Astrocyte (in vitro differentiated cells and primary cell): ENCODE data around the gene AHDC1. TPM values are rescaled to one million over a fixed set of nuclear protein-coding genes. Genes with fewer than 3 reads are reported as not detected.

Experiments used
- DNase-seq: peaks from one replicate; pipeline ENCODE4 v3.0.0-alpha.2; 2010; ENCODE audit warnings: low read depth
- FAIRE-seq: peaks from 2 replicates; lab custom pipeline; 2011; peaks lifted over from hg19 to GRCh38; lab: Jason Lieb, UNC
- H2AFZ ChIP-seq: 2 replicates; pipeline ENCODE4 v1.6.0; 2012; ENCODE audit warnings: low read depth, low read length, inconsistent platforms
- H3K27ac ChIP-seq: 2 replicates; pipeline ENCODE4 v1.5.1; 2011; ENCODE audit warnings: low read depth, low read length, inconsistent platforms
- H3K27me3 ChIP-seq: 2 replicates; pipeline ENCODE4 v1.6.0; 2011; ENCODE audit warnings: low read length, inconsistent platforms; ENCODE audit not compliant: insufficient read depth
- H3K36me3 ChIP-seq: 2 replicates; pipeline ENCODE4 v1.5.1; 2011; ENCODE audit warnings: low read length, inconsistent platforms; ENCODE audit not compliant: insufficient read depth
- H3K4me1 ChIP-seq: 2 replicates; pipeline ENCODE4 v1.5.1; 2011; ENCODE audit warnings: low read length, inconsistent platforms; ENCODE audit not compliant: insufficient read depth
- H3K4me2 ChIP-seq: 2 replicates; pipeline ENCODE4 v1.6.0; 2012; ENCODE audit warnings: low read length, inconsistent platforms
- H3K4me3 ChIP-seq: 2 replicates; pipeline ENCODE4 v1.5.1; 2011; ENCODE audit warnings: low read depth, mild to moderate bottlenecking, low read length, inconsistent platforms; ENCODE audit not compliant: insufficient read depth
- H3K79me2 ChIP-seq: 2 replicates; pipeline ENCODE4 v1.6.0; 2012; ENCODE audit warnings: mild to moderate bottlenecking, low read length, inconsistent platforms; ENCODE audit not compliant: insufficient read depth
- H3K9ac ChIP-seq: 2 replicates; pipeline ENCODE4 v1.6.0; 2012; ENCODE audit warnings: mild to moderate bottlenecking, low read length, inconsistent platforms
- H3K9me3 ChIP-seq: 2 replicates; pipeline ENCODE4 v1.5.1; 2012; ENCODE audit warnings: low read depth, mild to moderate bottlenecking, low read length, inconsistent platforms; ENCODE audit not compliant: insufficient read depth
- H4K20me1 ChIP-seq: 2 replicates; pipeline ENCODE4 v1.6.0; 2012; ENCODE audit warnings: low read length, inconsistent platforms; ENCODE audit not compliant: insufficient read depth
- H3K27ac Mint-ChIP-seq: one replicate; pipeline ENCODE4 v1.8.0; 2021; ENCODE audit warnings: mild to moderate bottlenecking, mixed read lengths; ENCODE audit not compliant: unreplicated experiment
- H3K27me3 Mint-ChIP-seq: one replicate; pipeline ENCODE4 v1.8.0; 2021; ENCODE audit warnings: low read depth, mixed read lengths; ENCODE audit not compliant: unreplicated experiment
- H3K36me3 Mint-ChIP-seq: one replicate; pipeline ENCODE4 v1.8.0; 2021; ENCODE audit warnings: low read depth, mixed read lengths; ENCODE audit not compliant: unreplicated experiment
- H3K4me1 Mint-ChIP-seq: one replicate; pipeline ENCODE4 v1.8.0; 2021; ENCODE audit warnings: low read depth, mixed read lengths; ENCODE audit not compliant: unreplicated experiment
- H3K4me3 Mint-ChIP-seq: one replicate; pipeline ENCODE4 v1.8.0; 2021; ENCODE audit warnings: mild to moderate bottlenecking, moderate library complexity, mixed read lengths; ENCODE audit not compliant: unreplicated experiment
- H3K9me3 Mint-ChIP-seq: one replicate; pipeline ENCODE4 v1.8.0; 2021; ENCODE audit warnings: mild to moderate bottlenecking, mixed read lengths; ENCODE audit not compliant: unreplicated experiment
- EZH2 ChIP-seq: IDR thresholded peaks from 2 replicates; pipeline ENCODE4 v1.6.1; 2012; ENCODE audit warnings: mild to moderate bottlenecking, low read length, inconsistent platforms; ENCODE audit not compliant: insufficient read depth
- total RNA-seq: library from RNA; stranded (reverse); gene quantifications from 2 replicates; pipeline ENCODE4 v1.2.1, GENCODE V29; 2021
- TF ChIP-seq, protein P1 (sequence below): IDR thresholded peaks from 2 replicates; pipeline ENCODE4 v1.5.1; 2011; ENCODE audit warnings: low read depth, mild to moderate bottlenecking, inconsistent platforms, low read length, moderate library complexity; ENCODE audit not compliant: insufficient read depth

The AHDC1 gene
- total RNA-seq, 1 donor from 2014 or later: 75.7 TPM

- Mint-ChIP-seq H3K36me3 (no peaks in the 10 kb centered on the region), H3K27ac (peak overlapping the region; percentile 75), H3K4me3 (peak overlapping the region; percentile 58), H3K27me3 (peaks cover 7% of the 10 kb centered on the region), H3K9me3 (no peaks in the 10 kb centered on the region), H3K4me1 (peaks cover 27% of the 10 kb centered on the region)
- no peak for DNase-seq
- H2AFZ ChIP-seq: no peak overlapping the region
- FAIRE-seq: no peak
- H3K4me1 ChIP-seq: peaks cover 25% of the 10 kb centered on the region
- peaks cover 17% of the 10 kb centered on the region for H4K20me1 ChIP-seq
- H3K36me3 ChIP-seq: no peaks in the 10 kb centered on the region
- peaks cover 22% of the 10 kb centered on the region for H3K79me2 ChIP-seq
- TF ChIP-seq, protein P1, sequence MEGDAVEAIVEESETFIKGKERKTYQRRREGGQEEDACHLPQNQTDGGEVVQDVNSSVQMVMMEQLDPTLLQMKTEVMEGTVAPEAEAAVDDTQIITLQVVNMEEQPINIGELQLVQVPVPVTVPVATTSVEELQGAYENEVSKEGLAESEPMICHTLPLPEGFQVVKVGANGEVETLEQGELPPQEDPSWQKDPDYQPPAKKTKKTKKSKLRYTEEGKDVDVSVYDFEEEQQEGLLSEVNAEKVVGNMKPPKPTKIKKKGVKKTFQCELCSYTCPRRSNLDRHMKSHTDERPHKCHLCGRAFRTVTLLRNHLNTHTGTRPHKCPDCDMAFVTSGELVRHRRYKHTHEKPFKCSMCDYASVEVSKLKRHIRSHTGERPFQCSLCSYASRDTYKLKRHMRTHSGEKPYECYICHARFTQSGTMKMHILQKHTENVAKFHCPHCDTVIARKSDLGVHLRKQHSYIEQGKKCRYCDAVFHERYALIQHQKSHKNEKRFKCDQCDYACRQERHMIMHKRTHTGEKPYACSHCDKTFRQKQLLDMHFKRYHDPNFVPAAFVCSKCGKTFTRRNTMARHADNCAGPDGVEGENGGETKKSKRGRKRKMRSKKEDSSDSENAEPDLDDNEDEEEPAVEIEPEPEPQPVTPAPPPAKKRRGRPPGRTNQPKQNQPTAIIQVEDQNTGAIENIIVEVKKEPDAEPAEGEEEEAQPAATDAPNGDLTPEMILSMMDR: peak; percentile 85
- no peak for TF ChIP-seq EZH2
- no peaks in the 10 kb centered on the region for H3K9me3 ChIP-seq
- no peak overlapping the region for H3K27ac ChIP-seq
- no peak overlapping the region for H3K4me3 ChIP-seq
- peaks cover 9% of the 10 kb centered on the region for H3K27me3 ChIP-seq
- no peak overlapping the region for H3K9ac ChIP-seq
- H3K4me2 ChIP-seq: peak overlapping the region; percentile 48
Observed at GRCh38 chr1:27605796-27606707, 2.1 kb upstream of the AHDC1 start.

DNA sequence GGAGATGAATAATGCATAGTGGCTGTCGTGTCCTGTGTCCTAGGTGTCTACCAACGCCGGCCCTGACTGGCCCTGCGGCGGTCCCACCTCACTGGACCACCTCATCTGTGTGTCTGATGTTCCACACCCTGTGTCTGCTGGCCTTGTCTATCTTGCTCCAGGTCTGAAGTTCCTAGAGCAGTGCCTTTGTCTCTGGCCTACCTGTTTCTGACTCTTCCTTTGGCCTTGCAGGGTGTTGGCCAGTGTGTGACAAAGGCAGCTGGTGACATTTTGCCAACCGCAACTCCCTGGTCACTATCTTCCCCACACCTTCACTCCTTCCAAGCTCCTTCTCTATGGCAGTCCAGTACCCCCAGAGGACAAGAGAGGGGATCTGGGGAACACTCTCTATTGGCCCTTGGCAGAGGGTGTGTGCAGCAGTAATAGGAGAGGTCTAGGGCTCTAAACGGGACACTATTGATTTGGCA is 1.4 kb upstream of the AHDC1 start:
- Histone ChIP-seq H3K4me3 (no peak overlapping the region), H3K9me3 (no peaks in the 10 kb centered on the region), H2AFZ (no peak overlapping the region), H3K9ac (no peak overlapping the region), H3K27me3 (peaks cover 4% of the 10 kb centered on the region), H3K36me3 (no peaks in the 10 kb centered on the region), H3K27ac (no peak overlapping the region), H3K79me2 (peaks cover 29% of the 10 kb centered on the region), H4K20me1 (peaks cover 24% of the 10 kb centered on the region), H3K4me2 (no peak overlapping the region), H3K4me1 (peaks cover 31% of the 10 kb centered on the region)
- H3K36me3 Mint-ChIP-seq: no peaks in the 10 kb centered on the region
- H3K9me3 Mint-ChIP-seq: no peaks in the 10 kb centered on the region
- peak overlapping the region; percentile 89 for H3K4me3 Mint-ChIP-seq
- TF ChIP-seq, protein P1: no peak
- TF ChIP-seq EZH2: no peak
- H3K27me3 Mint-ChIP-seq: peaks cover under 1% of the 10 kb centered on the region
- H3K4me1 Mint-ChIP-seq: peaks cover 34% of the 10 kb centered on the region
- FAIRE-seq (no peak), DNase-seq (no peak)
- no peak overlapping the region for H3K27ac Mint-ChIP-seq
